ENCODE measurements around the gene FHIP1B. TPM values are rescaled to one million over a fixed set of nuclear protein-coding genes. Genes with fewer than 3 reads are reported as not detected.

FHIP1B gene
- total RNA-seq, 2 experiments from 2014 or later, result 20.1 to 21.2 TPM

GRCh38 chr11:6232899-6233298 is 1.5 kb downstream of the FHIP1B start:
- Histone ChIP-seq H3K4me2 (ENCODE audit: low read length) (peak overlapping the region; percentile 88), H3K36me3 (ENCODE audit: insufficient read depth, low read length) (no peaks in the 10 kb centered on the region; the same call in 1 of the 2 replicates), H3K9me3 (ENCODE audit: low read length) (no peaks in the 10 kb centered on the region), H3K4me3 (ENCODE audit: low read depth, low read length, poor library complexity, severe bottlenecking) (no peak overlapping the region), H2AFZ (ENCODE audit: low read length) (no peak overlapping the region), H3K27ac (ENCODE audit: low read depth, low read length, poor library complexity, severe bottlenecking) (no peak overlapping the region), H3K4me1 (ENCODE audit: insufficient read depth, low read length, poor library complexity, severe bottlenecking) (peaks cover 18% of the 10 kb centered on the region), H4K20me1 (ENCODE audit: insufficient read depth, low read length) (no peaks in the 10 kb centered on the region; the same call in 1 of the 2 replicates), H3K9me2 (ENCODE audit: insufficient read depth, low read length) (no peaks in the 10 kb centered on the region), H3K79me2 (ENCODE audit: insufficient read depth, low read depth, low read length) (peaks cover 19% of the 10 kb centered on the region; the same call in 1 of the 2 replicates)
- intact Hi-C loops (cut with micrococcal nuclease; ENCODE audit: unreplicated experiment), result loop anchor here (10.0 kb wide), 3 partner anchors 452 to 692 kb away; partner anchors contain the start of genes MRPL17, OR2D3, TRIM22 and TRIM5
- CTCF ChIA-PET (ENCODE audit: unreplicated experiment), result no interaction called here
- POLR2A ChIA-PET, result interaction anchor here (0.7 to 2.1 kb wide), 5 partner anchors 9 to 158 kb away, joined by 3 to 6 read pairs (median 5); no protein-coding TSS in a partner anchor
- no TSS peak for BruUV-seq (replicated peaks)
- TF ChIP-seq EZH2phosphoT487 (IDR thresholded peaks at IDR 0.05; ENCODE audit: borderline replicate concordance, low read depth, low read length) (no peak), CTCF (conservative IDR thresholded peaks at IDR 0.05; ENCODE audit: low read length) (no peak)
- no peak for DNase-seq (ENCODE audit: low spot score)

GRCh38 chr11:6229911-6230310 is 4.5 kb downstream of the FHIP1B start:
- CTCF ChIA-PET (ENCODE audit: unreplicated experiment), result interaction anchor here (0.7 kb wide), 1 partner anchor 11 kb away, joined by 4 read pairs; no protein-coding TSS in a partner anchor
- Histone ChIP-seq H3K4me1 (ENCODE audit: insufficient read depth, low read length, poor library complexity, severe bottlenecking) (peaks cover 18% of the 10 kb centered on the region), H3K36me3 (ENCODE audit: insufficient read depth, low read length) (no peaks in the 10 kb centered on the region; the same call in 1 of the 2 replicates), H3K9me2 (ENCODE audit: insufficient read depth, low read length) (no peaks in the 10 kb centered on the region), H3K4me2 (ENCODE audit: low read length) (no peak overlapping the region), H3K79me2 (ENCODE audit: insufficient read depth, low read depth, low read length) (peaks cover 19% of the 10 kb centered on the region; the same call in 1 of the 2 replicates), H2AFZ (ENCODE audit: low read length) (no peak overlapping the region), H4K20me1 (ENCODE audit: insufficient read depth, low read length) (no peaks in the 10 kb centered on the region; the same call in 1 of the 2 replicates), H3K4me3 (ENCODE audit: low read depth, low read length, poor library complexity, severe bottlenecking) (no peak overlapping the region), H3K27ac (ENCODE audit: low read depth, low read length, poor library complexity, severe bottlenecking) (no peak overlapping the region), H3K9me3 (ENCODE audit: low read length) (no peaks in the 10 kb centered on the region)
- BruUV-seq (replicated peaks), result no TSS peak
- no peak for TF ChIP-seq CTCF (conservative IDR thresholded peaks at IDR 0.05; ENCODE audit: low read length)
- TF ChIP-seq EZH2phosphoT487 (IDR thresholded peaks at IDR 0.05; ENCODE audit: borderline replicate concordance, low read depth, low read length), result no peak
- DNase-seq (ENCODE audit: low spot score), result peak; percentile 10
- intact Hi-C loops (cut with micrococcal nuclease; ENCODE audit: unreplicated experiment), result loop anchor here (10.0 kb wide), 3 partner anchors 455 to 695 kb away; partner anchors contain the start of genes MRPL17, OR2D3, TRIM22 and TRIM5
- POLR2A ChIA-PET, result interaction anchor here (0.7 to 1.2 kb wide), 4 partner anchors 10 to 61 kb away, joined by 3 to 7 read pairs (median 4); no protein-coding TSS in a partner anchor

GRCh38 chr11:6228520-6228919 is 5.9 kb downstream of the FHIP1B start:
- no peak overlapping the region for H2AFZ ChIP-seq (ENCODE audit: low read length)
- ChIA-PET POLR2A (interaction anchor here (0.7 to 1.2 kb wide), 2 partner anchors 45 to 61 kb away, joined by 3 to 4 read pairs; no protein-coding TSS in a partner anchor), CTCF (ENCODE audit: unreplicated experiment) (no interaction called here)
- peaks cover 13% of the 10 kb centered on the region for H3K4me1 ChIP-seq (ENCODE audit: insufficient read depth, low read length, poor library complexity, severe bottlenecking)
- H4K20me1 ChIP-seq (ENCODE audit: insufficient read depth, low read length), result no peaks in the 10 kb centered on the region; the same call in 1 of the 2 replicates
- no peak overlapping the region for H3K4me3 ChIP-seq (ENCODE audit: low read depth, low read length, poor library complexity, severe bottlenecking)
- DNase-seq (ENCODE audit: low spot score), result no peak
- BruUV-seq (replicated peaks), result no TSS peak
- H3K36me3 ChIP-seq (ENCODE audit: insufficient read depth, low read length), result peaks cover 9% of the 10 kb centered on the region
- intact Hi-C loops (cut with micrococcal nuclease; ENCODE audit: unreplicated experiment), result no loop called here
- peaks cover 12% of the 10 kb centered on the region; the same call in 1 of the 2 replicates for H3K79me2 ChIP-seq (ENCODE audit: insufficient read depth, low read depth, low read length)
- H3K4me2 ChIP-seq (ENCODE audit: low read length), result no peak overlapping the region
- H3K9me3 ChIP-seq (ENCODE audit: low read length), result no peaks in the 10 kb centered on the region
- no peaks in the 10 kb centered on the region for H3K9me2 ChIP-seq (ENCODE audit: insufficient read depth, low read length)
- H3K27ac ChIP-seq (ENCODE audit: low read depth, low read length, poor library complexity, severe bottlenecking), result no peak overlapping the region
- no peak for TF ChIP-seq EZH2phosphoT487 (IDR thresholded peaks at IDR 0.05; ENCODE audit: borderline replicate concordance, low read depth, low read length)
